PC-3 (cell line): ENCODE measurements around the gene TCP11. TPM values are rescaled to one million over a fixed set of nuclear protein-coding genes. Genes with fewer than 3 reads are reported as not detected.

Source experiments
- ATAC-seq: fragments of 200-7000 bp; cut with Tn5 transposase; 2 replicates; pipeline ENCODE4 v1.9.1; 2020; ENCODE audit warnings: mild to moderate bottlenecking, moderate library complexity
- BruUV-seq: library from RNA; stranded (reverse); fragments of 400-500 nt; replicated peaks from 2 replicates; lab custom pipeline; 2021; lab: Mats Ljungman, UMichigan
- CTCF ChIA-PET: fragments of 300-600 bp; sonication (Branson Sonifier 250); formaldehyde crosslinking; loops from one replicate; lab custom pipeline; 2022; ENCODE audit warnings: antibody characterized with exemption; lab: Charles Lee
- POLR2A ChIA-PET: fragments of 300-600 bp; sonication (Branson Sonifier 250); formaldehyde crosslinking; loops from one replicate; lab custom pipeline; 2022; ENCODE audit warnings: antibody characterized with exemption; ENCODE audit not compliant: unreplicated experiment; lab: Charles Lee
- DNase-seq: peaks from one replicate; pipeline ENCODE4 v3.0.0-alpha.2; 2015
- H2AFZ ChIP-seq: fragments of 300-600 bp; sonication (generic); 2 replicates; pipeline ENCODE4 v1.6.0; 2016; ENCODE audit warnings: antibody characterized with exemption, low read length
- H3F3A ChIP-seq: fragments of 300-600 bp; sonication (generic); one replicate; pipeline ENCODE4 v1.6.0; 2017; ENCODE audit warnings: antibody characterized with exemption, low read length, control low read depth, mild to moderate bottlenecking; ENCODE audit not compliant: unreplicated experiment
- H3K27ac ChIP-seq: fragments of 300-600 bp; sonication (generic); 2 replicates; pipeline ENCODE4 v1.5.1; 2016; ENCODE audit warnings: mild to moderate bottlenecking, low read length
- H3K27me3 ChIP-seq: fragments of 300-600 bp; sonication (generic); 2 replicates; pipeline ENCODE4 v1.6.1; 2016; ENCODE audit warnings: low read length, mixed read lengths
- H3K36me3 ChIP-seq: fragments of 300-600 bp; sonication (generic); 2 replicates; pipeline ENCODE4 v1.6.1; 2016; ENCODE audit warnings: low read depth, mixed run types, low read length, mixed read lengths
- H3K4me1 ChIP-seq: fragments of 300-600 bp; sonication (generic); 2 replicates; pipeline ENCODE4 v1.5.1; 2016; ENCODE audit warnings: low read length; ENCODE audit not compliant: insufficient read depth
- H3K4me2 ChIP-seq: fragments of 300-600 bp; sonication (generic); 2 replicates; pipeline ENCODE4 v1.6.0; 2016; ENCODE audit warnings: low read length
- H3K4me3 ChIP-seq: fragments of 300-600 bp; sonication (generic); 2 replicates; pipeline ENCODE4 v1.5.1; 2016; ENCODE audit warnings: mild to moderate bottlenecking, low read length, mixed read lengths
- H3K79me2 ChIP-seq: fragments of 300-600 bp; sonication (generic); 2 replicates; pipeline ENCODE4 v1.6.1; 2017; ENCODE audit warnings: low read length, mixed read lengths
- H3K9ac ChIP-seq: fragments of 300-600 bp; sonication (generic); 2 replicates; pipeline ENCODE4 v1.6.0; 2016; ENCODE audit warnings: mild to moderate bottlenecking, low read length
- H3K9me2 ChIP-seq: fragments of 300-600 bp; sonication (generic); replicated peaks from 2 replicates; pipeline ENCODE4 v1.6.1; 2016; ENCODE audit warnings: mixed run types, low read length, mixed read lengths
- H3K9me3 ChIP-seq: fragments of 300-600 bp; sonication (generic); 2 replicates; pipeline ENCODE4 v1.6.1; 2016; ENCODE audit warnings: low read length, mixed read lengths
- H4K20me1 ChIP-seq: fragments of 300-600 bp; sonication (generic); 2 replicates; pipeline ENCODE4 v1.6.1; 2016; ENCODE audit warnings: low read length, mixed read lengths
- EZH2 ChIP-seq: fragments of 300-600 bp; sonication (generic); IDR thresholded peaks from one replicate; pipeline ENCODE4 v1.6.1; 2017; ENCODE audit warnings: antibody characterized with exemption, mild to moderate bottlenecking, low read length; ENCODE audit not compliant: unreplicated experiment
- EZH2phosphoT487 ChIP-seq: fragments of 300-600 bp; sonication (generic); IDR thresholded peaks from 2 replicates; pipeline ENCODE4 v1.6.1; 2018; ENCODE audit warnings: mild to moderate bottlenecking, antibody characterized with exemption, low read length, borderline replicate concordance
- intact Hi-C: fragments of 100-400 bp; cut with micrococcal nuclease; formaldehyde crosslinking; loops from 2 replicates; pipeline ENCODE4 v1.9.0; 2023
- total RNA-seq: library from RNA; depleted of rRNA; stranded (reverse); fragments of >200 nt; gene quantifications from 2 replicates; pipeline ENCODE4 v1.2.3, GENCODE V29; 2014
- TF ChIP-seq, protein P1 (sequence below): fragments of 300-600 bp; sonication (generic); conservative IDR thresholded peaks from 2 replicates; pipeline ENCODE4 v1.5.1; 2017; ENCODE audit warnings: antibody characterized with exemption, low read depth, mild to moderate bottlenecking, low read length

Gene TCP11
- total RNA-seq, 1 experiment from 2014 or later: 1.3 TPM

- Histone ChIP-seq H3K9ac (no peak overlapping the region), H3K4me2 (no peak overlapping the region), H3K27ac (no peak overlapping the region), H3K9me3 (no peaks in the 10 kb centered on the region), H2AFZ (no peak overlapping the region), H3K4me1 (peaks cover 36% of the 10 kb centered on the region), H4K20me1 (no peaks in the 10 kb centered on the region), H3K79me2 (no peaks in the 10 kb centered on the region), H3K36me3 (no peaks in the 10 kb centered on the region), H3K27me3 (no peaks in the 10 kb centered on the region), H3F3A (no peaks in the 10 kb centered on the region), H3K9me2 (no peaks in the 10 kb centered on the region), H3K4me3 (no peak overlapping the region)
- ChIA-PET POLR2A (no interaction called here), CTCF (no interaction called here)
- DNase-seq: no peak
- BruUV-seq: no TSS peak
- no peak for TF ChIP-seq EZH2phosphoT487
- TF ChIP-seq, protein P1, sequence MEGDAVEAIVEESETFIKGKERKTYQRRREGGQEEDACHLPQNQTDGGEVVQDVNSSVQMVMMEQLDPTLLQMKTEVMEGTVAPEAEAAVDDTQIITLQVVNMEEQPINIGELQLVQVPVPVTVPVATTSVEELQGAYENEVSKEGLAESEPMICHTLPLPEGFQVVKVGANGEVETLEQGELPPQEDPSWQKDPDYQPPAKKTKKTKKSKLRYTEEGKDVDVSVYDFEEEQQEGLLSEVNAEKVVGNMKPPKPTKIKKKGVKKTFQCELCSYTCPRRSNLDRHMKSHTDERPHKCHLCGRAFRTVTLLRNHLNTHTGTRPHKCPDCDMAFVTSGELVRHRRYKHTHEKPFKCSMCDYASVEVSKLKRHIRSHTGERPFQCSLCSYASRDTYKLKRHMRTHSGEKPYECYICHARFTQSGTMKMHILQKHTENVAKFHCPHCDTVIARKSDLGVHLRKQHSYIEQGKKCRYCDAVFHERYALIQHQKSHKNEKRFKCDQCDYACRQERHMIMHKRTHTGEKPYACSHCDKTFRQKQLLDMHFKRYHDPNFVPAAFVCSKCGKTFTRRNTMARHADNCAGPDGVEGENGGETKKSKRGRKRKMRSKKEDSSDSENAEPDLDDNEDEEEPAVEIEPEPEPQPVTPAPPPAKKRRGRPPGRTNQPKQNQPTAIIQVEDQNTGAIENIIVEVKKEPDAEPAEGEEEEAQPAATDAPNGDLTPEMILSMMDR: no peak
- TF ChIP-seq EZH2: no peak
- intact Hi-C loops: loop anchor here (5.0 kb wide), 1 partner anchor 34 kb away; no protein-coding TSS in a partner anchor
- ATAC-seq: no peak
Measured at GRCh38 chr6:35168461-35168861, 27.3 kb upstream of the TCP11 start.

DNA sequence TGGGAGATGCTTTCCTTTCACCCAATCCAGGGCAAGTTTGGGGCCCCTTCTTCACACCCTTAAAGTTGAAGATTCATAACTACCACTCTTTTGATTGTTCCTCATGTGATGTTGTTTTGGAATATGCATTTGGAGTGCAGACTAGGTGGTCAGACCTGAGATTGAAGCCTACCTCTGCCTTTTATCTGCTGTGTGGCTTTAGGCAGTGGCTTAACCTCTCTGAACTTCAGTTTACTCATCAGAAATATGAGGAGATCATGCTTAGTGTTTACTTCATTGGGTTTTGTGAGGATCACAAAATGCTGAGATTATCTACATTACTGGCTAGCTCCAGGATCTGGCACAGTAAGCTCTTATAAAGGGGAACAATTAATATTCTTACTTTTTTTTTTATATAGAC, 26.4 kb upstream of the TCP11 start:
- POLR2A ChIA-PET: no interaction called here
- BruUV-seq: no TSS peak
- no peak for ATAC-seq

GRCh38 chr6:35166520-35166919, 25.4 kb upstream of the TCP11 start:
- no peaks in the 10 kb centered on the region for H3K9me3 ChIP-seq
- peak overlapping the region; percentile 66 for H3K9ac ChIP-seq
- peak overlapping the region; percentile 92 for H3K27ac ChIP-seq
- intact Hi-C loops: loop anchor here (5.0 kb wide), 1 partner anchor 36 kb away; no protein-coding TSS in a partner anchor
- H4K20me1 ChIP-seq: no peaks in the 10 kb centered on the region
- ChIA-PET CTCF (no interaction called here), POLR2A (interaction anchor here (0.7 kb wide), 1 partner anchor 53 kb away, joined by 4 read pairs; no protein-coding TSS in a partner anchor)
- H3K4me2 ChIP-seq: peak overlapping the region; percentile 68
- DNase-seq: no peak
- no peaks in the 10 kb centered on the region for H3K27me3 ChIP-seq
- TF ChIP-seq, protein P1: no peak
- no peak for TF ChIP-seq EZH2
- TF ChIP-seq EZH2phosphoT487: no peak
- H3K4me1 ChIP-seq: peaks cover 26% of the 10 kb centered on the region
- no peaks in the 10 kb centered on the region for H3K36me3 ChIP-seq
- BruUV-seq: no TSS peak
- no peaks in the 10 kb centered on the region for H3K79me2 ChIP-seq
- peak; percentile 40 for ATAC-seq
- no peaks in the 10 kb centered on the region for H3K9me2 ChIP-seq
- H3K4me3 ChIP-seq: no peak overlapping the region
- no peak overlapping the region for H2AFZ ChIP-seq
- no peaks in the 10 kb centered on the region for H3F3A ChIP-seq

More for the DNA sequence above, 26.4 kb upstream of the TCP11 start:
- CTCF ChIA-PET: no interaction called here
- no peaks in the 10 kb centered on the region for H3K9me2 ChIP-seq
- no peaks in the 10 kb centered on the region for H3K36me3 ChIP-seq
- no peak overlapping the region for H3K27ac ChIP-seq
- H3K4me2 ChIP-seq: no peak overlapping the region
- H3K9ac ChIP-seq: no peak overlapping the region
- intact Hi-C loops: loop anchor here (5.0 kb wide), 1 partner anchor 35 kb away; no protein-coding TSS in a partner anchor
- H3K27me3 ChIP-seq: no peaks in the 10 kb centered on the region
- no peaks in the 10 kb centered on the region for H4K20me1 ChIP-seq
- H3K9me3 ChIP-seq: no peaks in the 10 kb centered on the region
- no peak overlapping the region for H2AFZ ChIP-seq
- H3K79me2 ChIP-seq: no peaks in the 10 kb centered on the region
- H3K4me3 ChIP-seq: no peak overlapping the region
- DNase-seq: no peak
- TF ChIP-seq EZH2 (no peak), EZH2phosphoT487 (no peak)
- TF ChIP-seq, protein P1: no peak
- H3K4me1 ChIP-seq: peaks cover 27% of the 10 kb centered on the region
- H3F3A ChIP-seq: no peaks in the 10 kb centered on the region
